Raji (cell line): ENCODE measurements around the gene FAM120B.

Experiments used
- POLR2A ChIP-seq: IDR thresholded peaks from 2 replicates; pipeline ENCODE4 v1.6.1; 2011; ENCODE audit warnings: low read depth, low read length, control low read depth; ENCODE audit not compliant: insufficient read depth

The FAM120B gene

GRCh38 chr6:170347091-170347490 is 40.5 kb downstream of the FAM120B start:
- TF ChIP-seq POLR2A = no peak

GRCh38 chr6:170347975-170348374 is 41.4 kb downstream of the FAM120B start:
- no peak for TF ChIP-seq POLR2A

GRCh38 chr6:170355661-170356060 is 49.1 kb downstream of the FAM120B start:
- TF ChIP-seq POLR2A = no peak

GRCh38 chr6:170357812-170358211 is 51.3 kb downstream of the FAM120B start:
- TF ChIP-seq POLR2A = no peak

- no peak for TF ChIP-seq POLR2A
Observed at GRCh38 chr6:170358496-170358895, 51.9 kb downstream of the FAM120B start.

GRCh38 chr6:170360476-170360875 is 53.9 kb downstream of the FAM120B start:
- no peak for TF ChIP-seq POLR2A

GRCh38 chr6:170361335-170361734 is 54.8 kb downstream of the FAM120B start:
- TF ChIP-seq POLR2A = no peak

- TF ChIP-seq POLR2A = no peak
Observed at GRCh38 chr6:170362121-170362520, 55.6 kb downstream of the FAM120B start.

- TF ChIP-seq POLR2A = no peak
Observed at GRCh38 chr6:170363255-170363654, 56.7 kb downstream of the FAM120B start.

GRCh38 chr6:170365121-170365520 is 58.6 kb downstream of the FAM120B start:
- TF ChIP-seq POLR2A = no peak

GRCh38 chr6:170365593-170365992 is 59.0 kb downstream of the FAM120B start:
- no peak for TF ChIP-seq POLR2A

- TF ChIP-seq POLR2A = no peak
Observed at GRCh38 chr6:170366248-170366960, 59.8 kb downstream of the FAM120B start.

- TF ChIP-seq POLR2A = no peak
Observed at GRCh38 chr6:170367241-170367640, 60.7 kb downstream of the FAM120B start.

GRCh38 chr6:170368544-170368943 is 62.0 kb downstream of the FAM120B start:
- no peak for TF ChIP-seq POLR2A

GRCh38 chr6:170369403-170369802 is 62.8 kb downstream of the FAM120B start:
- no peak for TF ChIP-seq POLR2A

- no peak for TF ChIP-seq POLR2A
Observed at GRCh38 chr6:170370416-170370815, 63.9 kb downstream of the FAM120B start.

GRCh38 chr6:170371080-170371479 is 64.5 kb downstream of the FAM120B start:
- TF ChIP-seq POLR2A = no peak
